SK-N-MC (cell line): ENCODE data around the gene RAB11FIP3.
A peak's percentile ranks its signal among the peaks of the same experiment; 100 is the strongest.

Source experiments
- DNase-seq: peaks from one replicate; pipeline ENCODE4 v3.0.0-alpha.2; 2011; ENCODE audit warnings: low read depth, low spot score
- H3K27ac ChIP-seq: fragments of 200-600 bp; sonication (generic); 2 replicates; pipeline ENCODE4 v1.5.1; 2016; ENCODE audit warnings: mixed run types
- H3K36me3 ChIP-seq: fragments of 200-600 bp; sonication (generic); 2 replicates; pipeline ENCODE4 v1.6.1; 2017; ENCODE audit warnings: antibody characterized with exemption, low read length, mixed read lengths; ENCODE audit not compliant: insufficient read depth
- H3K4me3 ChIP-seq: fragments of 200-600 bp; sonication (generic); 2 replicates; pipeline ENCODE4 v1.5.1; 2016
- H3K9ac ChIP-seq: fragments of 200-600 bp; sonication (generic); 2 replicates; pipeline ENCODE4 v1.8.0; 2017; ENCODE audit warnings: mixed run types, mixed read lengths; ENCODE audit not compliant: insufficient read length
- H3K9me3 ChIP-seq: fragments of 200-600 bp; sonication (generic); 2 replicates; pipeline ENCODE4 v1.6.1; 2017; ENCODE audit warnings: low read depth, mild to moderate bottlenecking, antibody characterized with exemption, low read length, moderate library complexity, mixed read lengths
- EZH2 ChIP-seq: fragments of 200-600 bp; sonication (generic); IDR thresholded peaks from one replicate; pipeline ENCODE4 v1.6.1; 2017; ENCODE audit warnings: antibody characterized with exemption
- FOXP2 ChIP-seq: optimal IDR thresholded peaks from 2 replicates; pipeline ENCODE3; 2011; ENCODE audit warnings: mild to moderate bottlenecking, moderate library complexity; ENCODE audit not compliant: insufficient read depth; ENCODE audit errors: extremely low read length, control extremely low read depth
- POLR2AphosphoS5 ChIP-seq: IDR thresholded peaks from 2 replicates; pipeline ENCODE4 v1.6.1; 2012; ENCODE audit warnings: mild to moderate bottlenecking, low read depth, low read length, borderline replicate concordance

The RAB11FIP3 gene

GRCh38 chr16:525520-526180 is 100.2 kb downstream of the RAB11FIP3 start:
- Histone ChIP-seq H3K9me3 (no peaks in the 10 kb centered on the region), H3K4me3 (peak overlapping the region; percentile 78), H3K36me3 (no peaks in the 10 kb centered on the region), H3K9ac (peak overlapping the region; percentile 82), H3K27ac (peak overlapping the region; percentile 42; the same call in 1 of the 2 replicates)
- DNase-seq: no peak
- TF ChIP-seq POLR2AphosphoS5: no peak
- no peak for TF ChIP-seq FOXP2
- TF ChIP-seq EZH2: no peak

- no peak for DNase-seq
- no peaks in the 10 kb centered on the region for H3K9me3 ChIP-seq
- H3K9ac ChIP-seq: peak overlapping the region; percentile 82
- H3K27ac ChIP-seq: peak overlapping the region; percentile 97
- peak overlapping the region; percentile 78 for H3K4me3 ChIP-seq
- TF ChIP-seq FOXP2 (no peak), EZH2 (no peak)
- H3K36me3 ChIP-seq: no peaks in the 10 kb centered on the region
Observed at GRCh38 chr16:526181-527014, 100.9 kb downstream of the RAB11FIP3 start.

- H3K9ac ChIP-seq: peak within 1 kb of the TSS; percentile 89
- peak within 1 kb of the TSS; percentile 97 for H3K27ac ChIP-seq
- peak within 1 kb of the TSS; percentile 94 for H3K4me3 ChIP-seq
- H3K36me3 ChIP-seq: no peaks in the 10 kb centered on the region
- TF ChIP-seq POLR2AphosphoS5 (peak; percentile 77; the same call in 1 of the 2 replicates), FOXP2 (no peak)
- H3K9me3 ChIP-seq: no peaks in the 10 kb centered on the region
- peak; percentile 14 for DNase-seq
Observed at GRCh38 chr16:527015-527903, 101.8 kb downstream of the RAB11FIP3 start, which contains the start of gene CAPN15. CAPN15 (plus strand) TSS chr16:527712; CDS start chr16:546839, 19,127 bp downstream.

- Histone ChIP-seq H3K9ac (peak overlapping the region; percentile 89), H3K36me3 (no peaks in the 10 kb centered on the region), H3K9me3 (no peaks in the 10 kb centered on the region), H3K4me3 (peak overlapping the region; percentile 94), H3K27ac (peak overlapping the region; percentile 46; the same call in 1 of the 2 replicates)
- no peak for DNase-seq
- TF ChIP-seq EZH2 (no peak), POLR2AphosphoS5 (no peak), FOXP2 (no peak)
Observed at GRCh38 chr16:528111-529011, 102.9 kb downstream of the RAB11FIP3 start.

GRCh38 chr16:529012-529575 is 103.6 kb downstream of the RAB11FIP3 start:
- no peaks in the 10 kb centered on the region for H3K36me3 ChIP-seq
- peak overlapping the region; percentile 89 for H3K9ac ChIP-seq
- TF ChIP-seq EZH2: no peak
- TF ChIP-seq POLR2AphosphoS5: no peak
- TF ChIP-seq FOXP2: no peak
- H3K4me3 ChIP-seq: peak overlapping the region; percentile 94
- H3K9me3 ChIP-seq: no peaks in the 10 kb centered on the region
- DNase-seq: no peak
- no peak overlapping the region for H3K27ac ChIP-seq

GRCh38 chr16:530111-530817 is 104.8 kb downstream of the RAB11FIP3 start:
- no peaks in the 10 kb centered on the region for H3K9me3 ChIP-seq
- no peak overlapping the region for H3K4me3 ChIP-seq
- no peak for TF ChIP-seq EZH2
- no peak for TF ChIP-seq POLR2AphosphoS5
- H3K9ac ChIP-seq: no peak overlapping the region
- DNase-seq: no peak
- no peak overlapping the region for H3K27ac ChIP-seq
- H3K36me3 ChIP-seq: no peaks in the 10 kb centered on the region; the same call in 1 of the 2 replicates

- Histone ChIP-seq H3K36me3 (no peaks in the 10 kb centered on the region; the same call in 1 of the 2 replicates), H3K9me3 (no peaks in the 10 kb centered on the region), H3K4me3 (no peak overlapping the region), H3K27ac (no peak overlapping the region), H3K9ac (no peak overlapping the region)
- no peak for DNase-seq
- TF ChIP-seq POLR2AphosphoS5 (no peak), FOXP2 (no peak), EZH2 (no peak)
Observed at GRCh38 chr16:531494-532125, 106.2 kb downstream of the RAB11FIP3 start.
